ENCODE data around the gene REC8.

REC8 gene

GRCh38 chr14:24157331-24157730, 14.5 kb upstream of the REC8 start:
- no peaks in the 10 kb centered on the region for H3K9me3 ChIP-seq
- H3K4me3 ChIP-seq (ENCODE audit: low read depth in 1 of 2, low read length in 1 of 2), result no peak overlapping the region
- peaks cover 75% of the 10 kb centered on the region for H3K36me3 ChIP-seq
- peaks cover 14 to 16% of the 10 kb centered on the region in 2 experiments for H3K4me1 ChIP-seq (ENCODE audit: control insufficient read depth in 1 of 2, insufficient read depth in 1 of 2, low read depth in 1 of 2, low read length in 1 of 2)
- H3K27me3 ChIP-seq, result no peaks in the 10 kb centered on the region
- TF ChIP-seq, protein P1, sequence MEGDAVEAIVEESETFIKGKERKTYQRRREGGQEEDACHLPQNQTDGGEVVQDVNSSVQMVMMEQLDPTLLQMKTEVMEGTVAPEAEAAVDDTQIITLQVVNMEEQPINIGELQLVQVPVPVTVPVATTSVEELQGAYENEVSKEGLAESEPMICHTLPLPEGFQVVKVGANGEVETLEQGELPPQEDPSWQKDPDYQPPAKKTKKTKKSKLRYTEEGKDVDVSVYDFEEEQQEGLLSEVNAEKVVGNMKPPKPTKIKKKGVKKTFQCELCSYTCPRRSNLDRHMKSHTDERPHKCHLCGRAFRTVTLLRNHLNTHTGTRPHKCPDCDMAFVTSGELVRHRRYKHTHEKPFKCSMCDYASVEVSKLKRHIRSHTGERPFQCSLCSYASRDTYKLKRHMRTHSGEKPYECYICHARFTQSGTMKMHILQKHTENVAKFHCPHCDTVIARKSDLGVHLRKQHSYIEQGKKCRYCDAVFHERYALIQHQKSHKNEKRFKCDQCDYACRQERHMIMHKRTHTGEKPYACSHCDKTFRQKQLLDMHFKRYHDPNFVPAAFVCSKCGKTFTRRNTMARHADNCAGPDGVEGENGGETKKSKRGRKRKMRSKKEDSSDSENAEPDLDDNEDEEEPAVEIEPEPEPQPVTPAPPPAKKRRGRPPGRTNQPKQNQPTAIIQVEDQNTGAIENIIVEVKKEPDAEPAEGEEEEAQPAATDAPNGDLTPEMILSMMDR (IDR thresholded peaks at IDR 0.05), result no peak
- H3K27ac ChIP-seq, result no peak overlapping the region

DNA sequence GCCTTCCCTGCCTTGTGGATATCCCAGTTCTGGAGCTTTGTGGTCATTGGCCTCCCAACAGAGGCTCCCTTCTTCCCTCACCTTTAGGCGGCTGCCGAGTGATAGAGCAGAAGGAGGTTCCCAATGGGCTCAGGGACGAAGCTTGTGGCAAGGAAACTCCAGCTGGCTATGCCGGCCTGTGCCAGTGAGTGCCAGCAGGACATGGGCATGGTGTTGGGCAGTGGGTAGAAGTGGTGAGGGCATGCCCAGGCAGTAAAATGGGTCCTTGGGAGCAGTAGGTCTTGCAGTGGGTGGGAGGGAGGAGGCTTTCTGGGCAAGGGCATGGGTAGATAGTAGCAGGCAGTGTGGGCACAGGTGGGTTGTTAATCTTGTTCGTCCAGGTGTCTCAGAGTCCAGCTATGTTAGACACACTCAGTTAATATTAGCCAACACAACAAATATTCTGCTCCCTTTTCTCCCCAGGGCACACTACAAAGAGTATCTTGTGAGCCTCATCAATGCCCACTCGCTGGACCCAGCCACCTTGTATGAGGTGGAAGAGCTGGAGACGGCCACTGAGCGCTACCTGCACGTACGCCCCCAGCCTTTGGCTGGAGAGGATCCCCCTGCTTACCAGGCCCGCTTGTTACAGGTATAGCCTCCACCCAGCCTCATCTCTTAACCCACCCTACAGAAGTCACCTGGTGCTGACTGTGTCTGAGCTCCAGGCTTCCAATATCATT, 11.9 kb upstream of the REC8 start:
- Histone ChIP-seq H3K4me1 (ENCODE audit: control insufficient read depth in 1 of 2, insufficient read depth in 1 of 2, low read depth in 1 of 2, low read length in 1 of 2) (peaks cover 36 to 42% of the 10 kb centered on the region in 2 experiments), H3K4me3 (ENCODE audit: low read depth in 1 of 2, low read length in 1 of 2) (no peak overlapping the region), H3K9me3 (no peaks in the 10 kb centered on the region), H3K27ac (peak overlapping the region; percentile 94), H3K27me3 (no peaks in the 10 kb centered on the region), H3K36me3 (peaks cover 79% of the 10 kb centered on the region)
- TF ChIP-seq, protein P1 (IDR thresholded peaks at IDR 0.05), result no peak

GRCh38 chr14:24160499-24160849, 11.4 kb upstream of the REC8 start:
- Histone ChIP-seq H3K4me1 (ENCODE audit: control insufficient read depth in 1 of 2, insufficient read depth in 1 of 2, low read depth in 1 of 2, low read length in 1 of 2) (peaks cover 42 to 47% of the 10 kb centered on the region in 2 experiments), H3K9me3 (no peaks in the 10 kb centered on the region), H3K36me3 (peaks cover 79% of the 10 kb centered on the region), H3K27me3 (no peaks in the 10 kb centered on the region), H3K4me3 (ENCODE audit: low read depth in 1 of 2, low read length in 1 of 2) (peak overlapping the region in 1 of 2 experiments; percentile 83), H3K27ac (peak overlapping the region; percentile 94)
- TF ChIP-seq, protein P1 (IDR thresholded peaks at IDR 0.05), result no peak

- H3K27ac ChIP-seq, result peak within 1 kb of the TSS; percentile 94
- H3K9me3 ChIP-seq, result no peaks in the 10 kb centered on the region
- TF ChIP-seq, protein P1 (IDR thresholded peaks at IDR 0.05), result peak; percentile 98
- peaks cover 79% of the 10 kb centered on the region for H3K36me3 ChIP-seq
- no peaks in the 10 kb centered on the region for H3K27me3 ChIP-seq
- peak within 1 kb of the TSS; percentile 83 to 94 for H3K4me3 ChIP-seq (ENCODE audit: low read depth in 1 of 2, low read length in 1 of 2)
- H3K4me1 ChIP-seq (ENCODE audit: control insufficient read depth in 1 of 2, insufficient read depth in 1 of 2, low read depth in 1 of 2, low read length in 1 of 2), result peaks cover 48 to 54% of the 10 kb centered on the region in 2 experiments
These were observed 10.8 kb upstream of the REC8 start, which contains the start of gene IRF9 for GRCh38 chr14:24160850-24161804. TSS of gene IRF9 (plus strand) at chr14:24161265. CDS start at chr14:24162145, 880 bp downstream.

DNA sequence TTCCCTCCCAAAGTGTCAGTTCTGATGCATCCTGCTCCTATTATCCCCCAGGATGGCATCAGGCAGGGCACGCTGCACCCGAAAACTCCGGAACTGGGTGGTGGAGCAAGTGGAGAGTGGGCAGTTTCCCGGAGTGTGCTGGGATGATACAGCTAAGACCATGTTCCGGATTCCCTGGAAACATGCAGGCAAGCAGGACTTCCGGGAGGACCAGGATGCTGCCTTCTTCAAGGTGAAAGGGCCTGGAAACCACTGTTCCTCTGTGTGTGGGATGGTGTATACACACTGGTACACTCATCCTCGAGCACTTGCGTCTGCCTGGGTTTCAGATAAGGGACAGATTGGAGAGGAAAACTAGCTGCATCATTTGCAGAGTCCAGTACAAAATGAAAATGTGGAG, 9.8 kb upstream of the REC8 start:
- Histone ChIP-seq H3K9me3 (no peaks in the 10 kb centered on the region), H3K27me3 (no peaks in the 10 kb centered on the region), H3K4me3 (ENCODE audit: low read depth in 1 of 2, low read length in 1 of 2) (peak overlapping the region; percentile 83 to 94), H3K27ac (peak overlapping the region; percentile 94), H3K36me3 (peaks cover 79% of the 10 kb centered on the region), H3K4me1 (ENCODE audit: control insufficient read depth in 1 of 2, insufficient read depth in 1 of 2, low read depth in 1 of 2, low read length in 1 of 2) (peaks cover 58 to 63% of the 10 kb centered on the region in 2 experiments)
- TF ChIP-seq, protein P1 (IDR thresholded peaks at IDR 0.05), result no peak
